SK-N-SH (cell line): ENCODE data around the gene NARS2. TPM values are rescaled to one million over a fixed set of nuclear protein-coding genes. Genes with fewer than 3 reads are reported as not detected.

Experiments used
- CTCF ChIA-PET: fragments of 300-600, 350-600 bp; formaldehyde crosslinking; extraction: SDS; loops from one replicate; lab custom pipeline; 2021; lab: Yijun Ruan, JAX
- POLR2A ChIA-PET: fragments of 350-600 bp; sonication (Branson Sonifier 250); formaldehyde crosslinking; extraction: SDS; loops from one replicate; lab custom pipeline; 2020; ENCODE audit warnings: antibody characterized with exemption, inconsistent platforms; lab: Yijun Ruan, JAX
- DNase-seq: peaks from one replicate; pipeline ENCODE4 v3.0.0; 2012
- H2AFZ ChIP-seq: fragments of 200-600 bp; sonication (generic); 2 replicates; pipeline ENCODE4 v1.8.1; 2016; ENCODE audit warnings: antibody characterized with exemption, mild to moderate bottlenecking, low read depth
- H3F3A ChIP-seq: fragments of 200-600 bp; sonication (generic); replicated peaks from 2 replicates; pipeline ENCODE3; 2016; ENCODE audit warnings: antibody characterized with exemption, mild to moderate bottlenecking; ENCODE audit not compliant: insufficient read depth
- H3K27ac ChIP-seq, 2 experiments: fragments of 200-500 bp in 1 of 2; fragments of 200-600 bp in 1 of 2; sonication (Bioruptor generic) in 1 of 2; sonication (generic), shearing (Covaris generic) in 1 of 2; 2 replicates each; pipeline versions ENCODE4 v1.5.1 to v1.6.1; 2014 to 2016; ENCODE audit warnings: low read depth in 2 of 2, inconsistent platforms in 1 of 2, low read length in 1 of 2, mild to moderate bottlenecking in 1 of 2, mixed read lengths in 1 of 2
- H3K27me3 ChIP-seq: fragments of 200-600 bp; sonication (generic), shearing (Covaris generic); 2 replicates; pipeline ENCODE4 v1.6.1; 2016; ENCODE audit warnings: mixed run types; ENCODE audit not compliant: insufficient read depth
- H3K36me3 ChIP-seq, 2 experiments: fragments of 200-500 bp in 1 of 2; fragments of 200-600 bp in 1 of 2; sonication (Bioruptor generic) in 1 of 2; sonication (generic) in 1 of 2; replicated peaks in 1 of 2; 2 replicates each; pipeline versions ENCODE3 to v1.5.1; 2014 to 2016; ENCODE audit warnings: low read length in 1 of 2, mild to moderate bottlenecking in 1 of 2; ENCODE audit not compliant: insufficient read depth in 2 of 2, control insufficient read depth in 1 of 2
- H3K4me1 ChIP-seq, 2 experiments: fragments of 200-500 bp in 1 of 2; fragments of 200-600 bp in 1 of 2; sonication (Bioruptor generic) in 1 of 2; sonication (generic), shearing (Covaris generic) in 1 of 2; 2 replicates each; pipeline versions ENCODE4 v1.5.1 to v1.6.1; 2014 to 2016; ENCODE audit warnings: low read depth in 1 of 2, low read length in 1 of 2, mixed run types in 1 of 2; ENCODE audit not compliant: insufficient read depth in 2 of 2, control insufficient read depth in 1 of 2
- H3K4me2 ChIP-seq: fragments of 200-600 bp; sonication (generic), shearing (Covaris generic); 2 replicates; pipeline ENCODE4 v1.6.1; 2017; ENCODE audit warnings: mixed run types
- H3K4me3 ChIP-seq, 2 experiments: fragments of 200-500 bp in 1 of 2; fragments of 200-600 bp in 1 of 2; sonication (Bioruptor generic) in 1 of 2; sonication (generic), shearing (Covaris generic) in 1 of 2; 2 replicates each; pipeline versions ENCODE4 v1.5.1 to v1.8.1; 2014 to 2016; ENCODE audit warnings: low read depth in 2 of 2, inconsistent platforms in 1 of 2, low read length in 1 of 2, mild to moderate bottlenecking in 1 of 2, mixed read lengths in 1 of 2, moderate library complexity in 1 of 2
- H3K79me2 ChIP-seq: fragments of 200-600 bp; sonication (generic); 2 replicates; pipeline ENCODE4 v1.8.1; 2017; ENCODE audit warnings: mild to moderate bottlenecking; ENCODE audit not compliant: insufficient read depth
- H3K9ac ChIP-seq: fragments of 200-600 bp; sonication (generic); 2 replicates; pipeline ENCODE4 v1.6.1; 2017; ENCODE audit warnings: mixed run types
- H3K9me2 ChIP-seq: fragments of 200-600 bp; sonication (generic); 2 replicates; pipeline ENCODE4 v1.6.1; 2017; ENCODE audit warnings: mixed run types
- H3K9me3 ChIP-seq: fragments of 200-600 bp; sonication (generic); 2 replicates; pipeline ENCODE4 v1.6.1; 2017; ENCODE audit warnings: mixed run types, mild to moderate bottlenecking, moderate library complexity
- H4K20me1 ChIP-seq: fragments of 200-600 bp; sonication (generic); 2 replicates; pipeline ENCODE4 v1.6.1; 2017; ENCODE audit warnings: mild to moderate bottlenecking, mixed run types; ENCODE audit not compliant: insufficient read depth
- CHD2 ChIP-seq: fragments of 150-350 bp; IDR thresholded peaks from 2 replicates; pipeline ENCODE4 v1.6.1; 2018; ENCODE audit warnings: low read length; ENCODE audit not compliant: partially characterized antibody
- EP300 ChIP-seq, 2 experiments: IDR thresholded peaks; 2 replicates each; pipeline versions ENCODE4 v1.4.0 to v1.6.1; 2012; ENCODE audit warnings: borderline replicate concordance in 1 of 2, low read depth in 1 of 2, low read length in 1 of 2
- FOXJ3 ChIP-seq: sonication (generic); formaldehyde crosslinking; IDR thresholded peaks from 2 replicates; pipeline ENCODE4 v1.5.1; 2020; ENCODE audit warnings: mild to moderate bottlenecking, missing genetic modification reagents
- GABPA ChIP-seq: IDR thresholded peaks from 2 replicates; pipeline ENCODE4 v1.4.0; 2012; ENCODE audit warnings: low read depth, mild to moderate bottlenecking
- GATA2 ChIP-seq: sonication (generic); formaldehyde crosslinking; IDR thresholded peaks from 2 replicates; pipeline ENCODE4 v1.5.0; 2020; ENCODE audit warnings: mild to moderate bottlenecking, missing genetic modification reagents
- MXI1 ChIP-seq: IDR thresholded peaks from 2 replicates; pipeline ENCODE4 v1.6.1; 2012; ENCODE audit warnings: mild to moderate bottlenecking, low read depth, low read length, improper control_type of control experiment
- NRF1 ChIP-seq: IDR thresholded peaks from 2 replicates; pipeline ENCODE4 v1.6.1; 2012; ENCODE audit warnings: low read depth, mild to moderate bottlenecking, low read length
- RCOR1 ChIP-seq: fragments of 150-350 bp; IDR thresholded peaks from 2 replicates; pipeline ENCODE4 v1.6.1; 2017; ENCODE audit warnings: antibody characterized with exemption, low read length
- REST ChIP-seq: IDR thresholded peaks from 2 replicates; pipeline ENCODE4 v1.6.1; 2012; ENCODE audit warnings: mild to moderate bottlenecking, low read depth, low read length, moderate library complexity
- RFX5 ChIP-seq: IDR thresholded peaks from 2 replicates; pipeline ENCODE4 v1.6.1; 2012; ENCODE audit warnings: mild to moderate bottlenecking, improper control_type of control experiment, low read length
- RXRA ChIP-seq: IDR thresholded peaks from 2 replicates; pipeline ENCODE4 v1.4.0; 2012; ENCODE audit warnings: low read depth, mild to moderate bottlenecking, borderline replicate concordance
- SIN3A ChIP-seq: IDR thresholded peaks from 2 replicates; pipeline ENCODE4 v1.6.1; 2012; ENCODE audit warnings: low read depth, mild to moderate bottlenecking, low read length, moderate library complexity, borderline replicate concordance
- TAF1 ChIP-seq: IDR thresholded peaks from 2 replicates; pipeline ENCODE4 v1.6.1; 2012; ENCODE audit warnings: low read depth, mild to moderate bottlenecking, low read length, moderate library complexity, borderline replicate concordance
- WGBS: methylation state at CpG from one replicate; pipeline ENCODE4 v1.1.6; 2017; ENCODE audit warnings: low lambda C conversion rate; 5-methylcytosine and 5-hydroxymethylcytosine counted together
- polyA plus RNA-seq, 3 experiments: library from polyadenylated mRNA; depleted of rRNA; stranded (reverse); fragments of >200 nt; gene quantifications; 2 replicates each; pipeline ENCODE4 v1.2.3, GENCODE V29; 2012
- TF ChIP-seq, protein P1 (sequence below): IDR thresholded peaks from 2 replicates; pipeline ENCODE4 v1.4.0; 2012; ENCODE audit warnings: low read depth, borderline replicate concordance
- TF ChIP-seq, protein P2 (sequence below): IDR thresholded peaks from 2 replicates; pipeline ENCODE4 v1.4.0; 2012; ENCODE audit warnings: low read depth
- TF ChIP-seq, protein P3 (sequence below): IDR thresholded peaks from 2 replicates; pipeline ENCODE4; 2012

Gene NARS2
- polyA plus RNA-seq, 1 of the 3 experiments (the other 2 are of a cell fraction), result 8.9 TPM

- Histone ChIP-seq H3K4me3 (no peak overlapping the region), H4K20me1 (no peaks in the 10 kb centered on the region)
- TF ChIP-seq GABPA, result no peak
- TF ChIP-seq REST, result no peak
- TF ChIP-seq, protein P1, sequence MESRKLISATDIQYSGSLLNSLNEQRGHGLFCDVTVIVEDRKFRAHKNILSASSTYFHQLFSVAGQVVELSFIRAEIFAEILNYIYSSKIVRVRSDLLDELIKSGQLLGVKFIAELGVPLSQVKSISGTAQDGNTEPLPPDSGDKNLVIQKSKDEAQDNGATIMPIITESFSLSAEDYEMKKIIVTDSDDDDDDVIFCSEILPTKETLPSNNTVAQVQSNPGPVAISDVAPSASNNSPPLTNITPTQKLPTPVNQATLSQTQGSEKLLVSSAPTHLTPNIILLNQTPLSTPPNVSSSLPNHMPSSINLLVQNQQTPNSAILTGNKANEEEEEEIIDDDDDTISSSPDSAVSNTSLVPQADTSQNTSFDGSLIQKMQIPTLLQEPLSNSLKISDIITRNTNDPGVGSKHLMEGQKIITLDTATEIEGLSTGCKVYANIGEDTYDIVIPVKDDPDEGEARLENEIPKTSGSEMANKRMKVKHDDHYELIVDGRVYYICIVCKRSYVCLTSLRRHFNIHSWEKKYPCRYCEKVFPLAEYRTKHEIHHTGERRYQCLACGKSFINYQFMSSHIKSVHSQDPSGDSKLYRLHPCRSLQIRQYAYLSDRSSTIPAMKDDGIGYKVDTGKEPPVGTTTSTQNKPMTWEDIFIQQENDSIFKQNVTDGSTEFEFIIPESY, result no peak
- no peak for TF ChIP-seq NRF1
- no peak for TF ChIP-seq TAF1
- TF ChIP-seq, all 33 proteins: peak for 0
- Histone ChIP-seq H3K9ac (no peak overlapping the region), H3K27ac (peak overlapping the region in 1 of 2 experiments; percentile 100; a peak in 2 of 4 replicates), H3K4me1 (peaks cover 38 to 73% of the 10 kb centered on the region in 2 experiments), H3K36me3 (no peaks in the 10 kb centered on the region), H3K27me3 (no peaks in the 10 kb centered on the region), H2AFZ (no peak overlapping the region), H3K9me3 (no peaks in the 10 kb centered on the region), H3K9me2 (no peaks in the 10 kb centered on the region), H3F3A (peaks cover 21% of the 10 kb centered on the region), H3K79me2 (no peaks in the 10 kb centered on the region; the same call in 1 of the 2 replicates), H3K4me2 (no peak overlapping the region)
- 84% methylated on average over 2 of the region's 2 CpGs for WGBS
- ChIA-PET POLR2A (no interaction called here), CTCF (interaction anchor here (1.0 to 1.6 kb wide), 2 partner anchors 140 to 142 kb away, joined by 3 to 8 read pairs; no protein-coding TSS in a partner anchor)
- DNase-seq, result no peak
Observed at GRCh38 chr11:78423241-78423640, 151.4 kb downstream of the NARS2 start.

DNA sequence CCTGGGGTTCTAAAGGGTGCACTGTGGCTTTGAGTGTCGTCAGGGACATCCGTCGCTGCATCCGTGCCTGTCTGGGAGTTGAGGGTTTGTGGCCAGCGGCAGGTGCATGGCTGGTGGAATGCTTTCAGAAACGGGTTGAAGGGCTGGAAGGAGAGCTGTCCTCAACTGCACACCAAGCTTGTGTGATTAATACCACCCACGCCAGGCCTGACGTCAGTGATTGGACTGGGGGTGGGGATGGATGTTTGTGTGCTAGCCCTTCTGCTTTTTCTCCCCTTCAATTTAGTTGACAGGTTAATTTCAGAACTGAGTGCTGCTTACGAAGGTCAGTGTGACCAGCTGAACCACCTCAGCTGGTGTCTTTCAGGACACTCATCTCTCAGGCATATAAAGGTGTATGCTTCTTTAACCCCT is 153.9 kb downstream of the NARS2 start:
- Histone ChIP-seq H3K4me1 (peaks cover 36 to 53% of the 10 kb centered on the region in 2 experiments), H2AFZ (no peak overlapping the region), H3K4me3 (peak overlapping the region; percentile 21 to 27; a peak in 2 of 4 replicates), H3K9me2 (no peaks in the 10 kb centered on the region), H3K27ac (peak overlapping the region; percentile 69 to 100; a peak in 3 of 4 replicates), H3K27me3 (no peaks in the 10 kb centered on the region), H3K9ac (no peak overlapping the region), H3K4me2 (peak overlapping the region; percentile 90), H3K9me3 (no peaks in the 10 kb centered on the region), H3K79me2 (peaks cover 6% of the 10 kb centered on the region), H4K20me1 (no peaks in the 10 kb centered on the region), H3F3A (peaks cover 33% of the 10 kb centered on the region), H3K36me3 (no peaks in the 10 kb centered on the region)
- POLR2A ChIA-PET, result interaction anchor here (0.8 to 1.8 kb wide), 7 partner anchors 11 to 193 kb away, joined by 3 to 7 read pairs (median 5); partner anchors contain the start of gene NARS2
- DNase-seq, result peak; percentile 65
- 21% methylated on average over 9 of the region's 9 CpGs for WGBS
- CTCF ChIA-PET, result interaction anchor here (0.8 to 7.2 kb wide), 11 partner anchors 9 to 192 kb away, joined by 3 to 110 read pairs (median 4); no protein-coding TSS in a partner anchor
- TF ChIP-seq EP300 (IDR thresholded peaks at IDR 0.05; ENCODE audit: borderline replicate concordance in 1 of 2, low read depth in 1 of 2, low read length in 1 of 2), result peak in 1 of 2 experiments; percentile 92; a peak in 3 of 4 replicates
- TF ChIP-seq FOXJ3 (CRISPR knock-in tag), result peak; percentile 43; the same call in 1 of the 2 replicates
- TF ChIP-seq MXI1, result peak; percentile 67
- TF ChIP-seq, protein P2, sequence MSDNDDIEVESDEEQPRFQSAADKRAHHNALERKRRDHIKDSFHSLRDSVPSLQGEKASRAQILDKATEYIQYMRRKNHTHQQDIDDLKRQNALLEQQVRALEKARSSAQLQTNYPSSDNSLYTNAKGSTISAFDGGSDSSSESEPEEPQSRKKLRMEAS, result no peak
- peak; percentile 58 for TF ChIP-seq GATA2
- 0 out of 2 replicates have a peak, but pooled peaks have one; percentile 24 for TF ChIP-seq RFX5
- peak; percentile 82 for TF ChIP-seq RCOR1
- peak; percentile 18; the same call in 1 of the 2 replicates for TF ChIP-seq TAF1
- TF ChIP-seq RXRA, result no peak
- peak; percentile 56; the same call in 1 of the 2 replicates for TF ChIP-seq SIN3A
- TF ChIP-seq, protein P1, result no peak
- no peak for TF ChIP-seq GABPA
- peak; percentile 90 for TF ChIP-seq CHD2
- TF ChIP-seq, protein P3, sequence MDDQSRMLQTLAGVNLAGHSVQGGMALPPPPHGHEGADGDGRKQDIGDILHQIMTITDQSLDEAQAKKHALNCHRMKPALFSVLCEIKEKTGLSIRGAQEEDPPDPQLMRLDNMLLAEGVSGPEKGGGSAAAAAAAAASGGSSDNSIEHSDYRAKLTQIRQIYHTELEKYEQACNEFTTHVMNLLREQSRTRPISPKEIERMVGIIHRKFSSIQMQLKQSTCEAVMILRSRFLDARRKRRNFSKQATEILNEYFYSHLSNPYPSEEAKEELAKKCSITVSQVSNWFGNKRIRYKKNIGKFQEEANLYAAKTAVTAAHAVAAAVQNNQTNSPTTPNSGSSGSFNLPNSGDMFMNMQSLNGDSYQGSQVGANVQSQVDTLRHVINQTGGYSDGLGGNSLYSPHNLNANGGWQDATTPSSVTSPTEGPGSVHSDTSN, result peak; percentile 43
